ENCODE data around the gene STAC.
"Not testable (repeated sequence)": the region's sequence is repeated elsewhere in the genome, so short reads cannot be mapped to it uniquely, and the experiment has no call there.

The STAC gene

GRCh38 chr3:36520241-36521006, 140.1 kb downstream of the STAC start:
- no peak for DNase-seq (ENCODE audit: low read depth)

GRCh38 chr3:36521007-36521379, 140.7 kb downstream of the STAC start:
- DNase-seq (ENCODE audit: low read depth): no peak

- no peak for DNase-seq (ENCODE audit: low read depth)
Measured at GRCh38 chr3:36524560-36524959, 144.3 kb downstream of the STAC start.

DNA sequence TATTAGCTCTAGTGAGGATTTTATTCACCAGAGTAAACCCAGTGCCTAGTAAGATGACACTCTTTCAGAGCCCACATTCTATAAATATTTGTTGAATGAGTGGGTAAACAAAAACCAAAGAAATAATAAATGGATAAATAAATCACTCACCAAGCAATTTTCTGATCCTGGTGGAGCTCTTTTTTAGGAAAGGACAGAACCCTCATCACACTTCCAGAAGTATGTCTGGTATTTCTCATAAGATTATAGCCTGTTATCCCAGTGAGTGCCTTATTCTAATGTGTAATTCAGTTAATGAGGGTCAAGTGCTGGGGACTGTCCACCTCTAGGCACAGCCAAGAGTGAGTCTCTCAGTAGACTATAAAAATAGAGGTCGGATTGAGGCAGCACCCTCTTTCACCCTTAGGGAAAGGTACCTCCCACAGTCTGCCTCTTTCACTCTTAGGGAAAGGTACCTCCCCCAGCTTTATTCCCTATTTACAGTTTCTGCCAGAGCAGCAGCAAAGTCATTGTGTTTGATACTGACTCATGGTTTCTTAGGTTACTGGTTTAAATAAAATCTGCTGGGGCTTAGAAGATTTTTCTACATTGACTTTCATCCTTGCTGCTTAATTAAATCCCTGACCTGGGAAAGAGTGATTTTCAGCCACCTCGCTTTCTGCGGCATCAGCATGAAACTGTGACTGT, 145.0 kb downstream of the STAC start:
- no peak for DNase-seq (ENCODE audit: low read depth)

GRCh38 chr3:36538136-36538749, 157.9 kb downstream of the STAC start:
- DNase-seq (ENCODE audit: low read depth): no peak

- DNase-seq (ENCODE audit: low read depth): no peak
Measured at GRCh38 chr3:36540888-36541518, 160.7 kb downstream of the STAC start.

GRCh38 chr3:36542186-36542585, 161.9 kb downstream of the STAC start:
- DNase-seq (ENCODE audit: low read depth): no peak

DNA sequence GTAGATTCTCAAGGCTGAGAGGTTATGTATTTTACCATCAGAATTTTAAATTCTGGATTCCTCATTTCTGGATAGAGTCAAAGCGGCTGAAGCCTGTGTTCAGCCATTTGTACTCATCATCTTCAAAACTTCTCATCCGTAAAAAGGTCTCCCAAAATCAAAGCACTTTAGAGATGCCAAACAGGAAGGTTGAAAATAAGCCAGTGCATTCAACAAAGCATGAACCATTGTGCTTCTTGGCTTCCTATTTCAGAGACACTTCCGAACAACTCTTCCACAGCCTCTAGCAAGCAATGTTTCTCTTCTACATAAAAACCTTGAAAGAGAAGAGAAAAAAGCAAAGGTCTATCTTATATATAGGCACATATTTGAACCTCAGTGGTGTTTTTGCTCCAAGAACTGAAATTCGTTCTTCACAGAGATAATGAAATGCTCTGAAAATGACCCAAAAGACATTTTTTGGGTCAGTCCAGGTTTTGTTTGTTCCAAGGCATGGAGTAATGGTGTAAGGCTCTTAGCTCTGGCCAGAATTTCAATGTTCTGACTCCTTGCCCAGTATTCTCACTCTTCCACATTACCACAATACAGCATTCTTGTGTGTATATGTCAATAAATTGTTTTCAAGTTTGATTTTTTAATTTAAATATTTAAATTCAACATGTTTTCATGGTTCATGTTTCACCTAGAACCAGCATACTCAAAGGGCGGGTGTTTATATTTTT, 163.1 kb downstream of the STAC start:
- no peak for DNase-seq (ENCODE audit: low read depth)

DNA sequence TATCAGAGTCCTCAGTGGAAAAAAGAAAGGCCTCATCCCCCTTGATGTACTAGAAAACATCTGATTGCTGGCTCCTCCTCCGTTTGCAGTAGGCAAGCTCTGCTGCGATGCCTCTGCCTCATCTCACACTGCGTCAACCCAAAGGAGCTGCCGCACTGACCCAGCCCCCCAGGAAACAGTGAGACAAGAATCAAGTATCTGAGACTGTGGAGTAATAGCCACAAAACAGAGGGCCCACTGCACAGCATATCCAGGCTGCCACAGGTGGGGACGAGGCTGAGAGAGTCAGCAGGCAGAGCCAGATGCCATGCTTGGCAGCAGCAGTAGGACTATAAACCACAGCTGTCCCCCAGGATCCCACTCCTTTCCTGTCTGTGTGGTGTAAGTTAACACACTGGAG, 165.9 kb downstream of the STAC start:
- no peak for DNase-seq (ENCODE audit: low read depth)

- DNase-seq (ENCODE audit: low read depth): no peak
Measured at GRCh38 chr3:36548712-36549111, 168.4 kb downstream of the STAC start.

DNA sequence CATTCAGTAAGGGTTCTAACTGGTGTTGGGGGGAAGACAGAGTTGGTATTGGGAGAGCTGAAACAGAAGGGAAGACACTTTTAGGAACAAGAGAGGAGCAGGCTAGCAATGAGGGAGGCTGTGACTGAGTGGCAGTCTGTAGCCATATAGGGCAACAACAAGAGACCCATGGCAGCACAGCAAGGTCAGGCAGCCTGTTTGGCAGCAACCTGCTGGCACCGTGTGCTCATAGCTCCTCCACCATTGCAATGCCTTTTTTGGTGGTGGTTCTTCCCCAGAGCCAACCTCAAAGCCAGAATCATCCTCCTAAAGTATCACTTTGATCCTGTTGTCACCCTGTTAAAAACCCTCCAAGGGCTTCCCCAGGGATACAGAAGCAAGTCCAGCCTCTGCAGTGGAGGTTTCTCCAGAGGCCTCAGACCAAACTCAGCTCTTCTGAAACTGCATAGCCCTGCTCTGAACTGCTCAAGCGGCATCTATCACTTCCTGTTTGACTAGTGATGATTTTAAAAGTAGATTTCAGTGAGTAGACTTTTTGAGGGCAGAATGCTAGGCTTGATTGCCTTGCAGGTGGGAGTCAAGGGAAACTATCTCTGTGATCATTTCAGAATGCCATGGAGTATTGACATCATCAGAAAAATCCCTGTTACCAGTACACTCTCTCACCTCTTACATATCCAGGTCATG, 176.9 kb downstream of the STAC start:
- no peak for DNase-seq (ENCODE audit: low read depth)

DNA sequence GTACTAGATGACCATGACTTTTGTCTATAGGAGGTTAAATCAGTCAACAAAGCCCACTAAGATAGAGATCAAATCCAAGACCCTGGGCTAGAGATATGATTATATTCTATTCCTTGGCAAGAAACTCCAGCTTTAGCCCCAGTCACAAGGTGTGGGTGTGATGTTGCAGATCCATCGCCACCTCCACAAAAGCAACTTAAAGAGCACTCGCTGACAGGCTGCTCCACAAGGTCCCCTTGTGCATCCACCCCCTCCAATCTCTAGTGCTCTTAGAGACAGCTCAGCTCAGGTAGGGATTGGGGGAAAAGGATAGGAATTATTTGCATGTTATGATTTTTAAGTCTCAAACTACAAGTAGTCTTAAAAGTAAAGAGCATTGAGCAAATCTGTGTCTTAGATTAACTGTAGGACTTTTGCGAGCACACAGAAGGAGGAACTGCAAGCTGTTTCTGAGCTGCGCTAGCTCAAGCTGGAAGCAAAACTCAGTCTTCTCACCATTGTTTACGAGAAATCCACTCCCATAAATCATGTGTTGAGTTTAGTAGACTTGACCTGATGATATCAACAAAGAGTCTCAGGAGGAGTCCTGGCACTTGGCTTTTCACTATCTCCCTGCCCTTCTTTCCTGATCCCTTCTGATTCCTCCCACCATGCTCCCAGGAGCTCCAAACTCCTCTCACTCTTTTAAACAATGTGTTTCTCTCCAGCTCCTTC, 177.6 kb downstream of the STAC start:
- DNase-seq (ENCODE audit: low read depth): no peak

GRCh38 chr3:36558961-36559360, 178.7 kb downstream of the STAC start:
- no peak for DNase-seq (ENCODE audit: low read depth)

GRCh38 chr3:36560685-36561084, 180.4 kb downstream of the STAC start:
- DNase-seq (ENCODE audit: low read depth): no peak

- DNase-seq (ENCODE audit: low read depth): no peak
Measured at GRCh38 chr3:36561601-36562000, 181.3 kb downstream of the STAC start.

GRCh38 chr3:36562945-36563344, 182.6 kb downstream of the STAC start:
- no peak for DNase-seq (ENCODE audit: low read depth)

GRCh38 chr3:36575241-36575640, 194.9 kb downstream of the STAC start:
- DNase-seq (ENCODE audit: low read depth): no peak

GRCh38 chr3:36578418-36578817, 198.1 kb downstream of the STAC start:
- not testable (repeated sequence) for DNase-seq (ENCODE audit: low read depth)

DNA sequence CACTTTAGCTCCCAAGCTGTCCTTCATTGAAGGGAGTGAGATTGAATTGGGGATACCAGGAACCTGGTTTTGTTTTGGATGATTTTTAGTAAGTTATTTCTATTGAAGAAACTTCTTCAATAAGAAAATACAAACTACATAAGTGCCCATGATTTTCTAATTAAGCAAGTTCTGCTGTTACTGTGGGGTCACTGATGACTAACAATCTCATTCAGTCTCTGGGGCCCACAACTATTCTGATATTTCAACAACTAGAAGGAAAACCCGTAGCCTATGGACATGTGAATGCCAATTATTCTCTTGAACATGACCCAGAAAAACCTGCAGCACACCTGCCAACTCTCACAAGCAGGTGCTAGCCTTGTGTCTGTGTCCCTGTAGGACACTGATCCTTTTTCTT, 199.4 kb downstream of the STAC start:
- DNase-seq (ENCODE audit: low read depth): no peak

- no peak for DNase-seq (ENCODE audit: low read depth)
Measured at GRCh38 chr3:36580716-36581115, 200.4 kb downstream of the STAC start.

GRCh38 chr3:36591959-36592358, 211.7 kb downstream of the STAC start:
- no peak for DNase-seq (ENCODE audit: low read depth)

Data from stimulated activated CD4-positive, alpha-beta T cell treated with anti-CD3 and anti-CD28 coated beads, Interleukin-2, amount 100 ng/mL, for 4 hours (primary cell).